ENCODE data around the gene HTATSF1. TPM values are rescaled to one million over a fixed set of nuclear protein-coding genes. Genes with fewer than 3 reads are reported as not detected.

The HTATSF1 gene
- polyA plus RNA-seq, 1 donor (not counting 4 experiments of a cell fraction or from before 2014, with no cell fraction given): 3.1 TPM

DNA sequence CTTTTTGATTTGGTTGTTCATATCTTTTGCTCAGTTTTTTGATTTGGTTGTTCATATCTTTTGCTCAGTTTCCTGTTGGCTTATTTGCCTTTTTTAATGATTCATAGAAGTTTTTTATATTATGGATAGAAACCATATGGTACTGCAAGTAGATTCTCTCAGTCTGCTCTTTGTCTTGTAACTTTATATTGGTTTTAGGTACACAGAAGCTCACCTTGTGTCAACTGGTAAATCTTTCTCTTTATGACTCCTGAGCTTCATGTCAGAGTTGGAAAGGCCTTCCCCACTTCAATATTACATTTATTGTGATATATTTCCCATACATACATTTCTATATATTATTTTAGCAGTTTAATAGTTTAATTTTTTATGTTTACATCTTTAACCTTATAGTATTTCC, 26.4 kb downstream of the HTATSF1 start:
- DNase-seq (ENCODE audit: low read depth, low spot score): no peak
- no peaks in the 10 kb centered on the region for H4K20me1 ChIP-seq (ENCODE audit: control insufficient read depth, extremely low read depth, insufficient read depth, low read length)
- no peak overlapping the region for H3K9ac ChIP-seq (ENCODE audit: control insufficient read depth, extremely low read depth, insufficient read depth, low read length)
- H3K9me3 ChIP-seq (ENCODE audit: control insufficient read depth, low read depth, low read length): no peaks in the 10 kb centered on the region
- no peaks in the 10 kb centered on the region for H3K79me2 ChIP-seq (ENCODE audit: control insufficient read depth, insufficient read depth, low read length)
- no peak overlapping the region for H2AFZ ChIP-seq (ENCODE audit: control insufficient read depth, low read length)
- no peaks in the 10 kb centered on the region for H3K36me3 ChIP-seq (ENCODE audit: control insufficient read depth in 2 of 2, extremely low read depth in 1 of 2, insufficient read depth in 2 of 2, low read length in 2 of 2)
- no peak overlapping the region for H3K4me3 ChIP-seq (ENCODE audit: control insufficient read depth in 2 of 3, extremely low read depth in 1 of 3, insufficient read depth in 2 of 3, low read depth in 1 of 3, low read length in 3 of 3)
- FAIRE-seq: no peak
- no peak overlapping the region for H3K27ac ChIP-seq (ENCODE audit: control insufficient read depth, insufficient read depth, low read length)
- no peaks in the 10 kb centered on the region for H3K27me3 ChIP-seq (ENCODE audit: control insufficient read depth, extremely low read depth, insufficient read depth, low read length)
- peaks cover 3% of the 10 kb centered on the region for H3K4me1 ChIP-seq (ENCODE audit: control insufficient read depth, extremely low read depth, insufficient read depth, low read length)
- dilution Hi-C loops (cut with MboI; ENCODE audit: extremely low pct_ligation_motif_present, low sequenced_read_pairs): no loop called here
- TF ChIP-seq EZH2 (IDR thresholded peaks at IDR 0.05; ENCODE audit: low read length): no peak
- TF ChIP-seq, protein P1, sequence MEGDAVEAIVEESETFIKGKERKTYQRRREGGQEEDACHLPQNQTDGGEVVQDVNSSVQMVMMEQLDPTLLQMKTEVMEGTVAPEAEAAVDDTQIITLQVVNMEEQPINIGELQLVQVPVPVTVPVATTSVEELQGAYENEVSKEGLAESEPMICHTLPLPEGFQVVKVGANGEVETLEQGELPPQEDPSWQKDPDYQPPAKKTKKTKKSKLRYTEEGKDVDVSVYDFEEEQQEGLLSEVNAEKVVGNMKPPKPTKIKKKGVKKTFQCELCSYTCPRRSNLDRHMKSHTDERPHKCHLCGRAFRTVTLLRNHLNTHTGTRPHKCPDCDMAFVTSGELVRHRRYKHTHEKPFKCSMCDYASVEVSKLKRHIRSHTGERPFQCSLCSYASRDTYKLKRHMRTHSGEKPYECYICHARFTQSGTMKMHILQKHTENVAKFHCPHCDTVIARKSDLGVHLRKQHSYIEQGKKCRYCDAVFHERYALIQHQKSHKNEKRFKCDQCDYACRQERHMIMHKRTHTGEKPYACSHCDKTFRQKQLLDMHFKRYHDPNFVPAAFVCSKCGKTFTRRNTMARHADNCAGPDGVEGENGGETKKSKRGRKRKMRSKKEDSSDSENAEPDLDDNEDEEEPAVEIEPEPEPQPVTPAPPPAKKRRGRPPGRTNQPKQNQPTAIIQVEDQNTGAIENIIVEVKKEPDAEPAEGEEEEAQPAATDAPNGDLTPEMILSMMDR (optimal IDR thresholded peaks at IDR 0.05 in 1 of 3, IDR thresholded peaks at IDR 0.05 in 1 of 3, conservative IDR thresholded peaks at IDR 0.05 in 1 of 3; ENCODE audit: extremely low read depth in 1 of 3, insufficient read depth in 2 of 3, low read length in 3 of 3): no peak
- no peak overlapping the region for H3K4me2 ChIP-seq (ENCODE audit: control insufficient read depth, extremely low read depth, insufficient read depth, low read depth, low read length)
- H3K9me1 ChIP-seq (ENCODE audit: control insufficient read depth, extremely low read depth, insufficient read depth, low read length): no peaks in the 10 kb centered on the region

DNA sequence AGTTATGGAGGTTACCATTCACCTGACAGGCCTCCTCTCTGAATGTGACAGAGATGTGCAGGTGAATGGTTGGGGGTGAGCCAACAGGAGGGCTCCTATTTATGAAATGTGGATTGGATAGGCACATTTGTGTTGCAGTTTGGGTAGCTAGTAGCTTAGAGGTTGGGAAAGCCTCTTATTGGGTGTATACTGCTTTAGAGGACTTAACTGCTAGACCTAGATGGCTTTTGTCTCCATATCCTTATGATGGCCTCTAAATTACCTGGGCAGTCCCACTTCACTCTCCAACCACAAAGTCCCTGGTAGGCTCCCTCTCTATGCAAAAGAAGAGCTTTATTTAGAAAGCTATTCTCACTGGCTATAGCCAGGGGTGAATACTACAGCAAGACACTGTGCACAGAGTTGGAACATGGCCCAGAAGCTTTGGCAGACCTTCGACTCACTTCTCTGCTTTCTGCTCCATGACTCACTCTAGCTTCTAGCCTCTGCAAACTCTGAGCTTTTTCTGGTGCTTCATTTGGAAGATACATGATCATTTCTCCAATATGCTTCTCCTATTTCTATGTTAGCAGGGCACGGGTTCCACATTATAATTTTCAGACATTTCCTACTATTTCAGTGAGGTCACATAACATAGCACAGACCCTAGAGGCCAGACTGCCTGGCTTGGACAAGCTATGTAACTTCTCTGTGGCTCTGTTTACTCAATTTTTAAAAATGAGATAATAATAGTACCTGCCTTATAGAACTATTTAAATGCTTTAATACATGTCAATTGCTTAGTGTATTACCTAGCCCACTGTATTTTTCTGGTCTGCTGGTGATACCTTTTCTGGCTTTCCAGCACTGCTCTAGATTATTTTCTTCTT, 28.6 kb downstream of the HTATSF1 start:
- no peaks in the 10 kb centered on the region for H3K79me2 ChIP-seq (ENCODE audit: control insufficient read depth, insufficient read depth, low read length)
- H3K4me1 ChIP-seq (ENCODE audit: control insufficient read depth, extremely low read depth, insufficient read depth, low read length): peaks cover 3% of the 10 kb centered on the region
- no peak overlapping the region for H3K9ac ChIP-seq (ENCODE audit: control insufficient read depth, extremely low read depth, insufficient read depth, low read length)
- H3K27ac ChIP-seq (ENCODE audit: control insufficient read depth, insufficient read depth, low read length): no peak overlapping the region
- H3K36me3 ChIP-seq (ENCODE audit: control insufficient read depth in 2 of 2, extremely low read depth in 1 of 2, insufficient read depth in 2 of 2, low read length in 2 of 2): no peaks in the 10 kb centered on the region
- TF ChIP-seq, protein P1 (optimal IDR thresholded peaks at IDR 0.05 in 1 of 3, IDR thresholded peaks at IDR 0.05 in 1 of 3, conservative IDR thresholded peaks at IDR 0.05 in 1 of 3; ENCODE audit: extremely low read depth in 1 of 3, insufficient read depth in 2 of 3, low read length in 3 of 3): no peak
- no peak for TF ChIP-seq EZH2 (IDR thresholded peaks at IDR 0.05; ENCODE audit: low read length)
- H4K20me1 ChIP-seq (ENCODE audit: control insufficient read depth, extremely low read depth, insufficient read depth, low read length): no peaks in the 10 kb centered on the region
- no peak overlapping the region for H3K4me2 ChIP-seq (ENCODE audit: control insufficient read depth, extremely low read depth, insufficient read depth, low read depth, low read length)
- H3K9me1 ChIP-seq (ENCODE audit: control insufficient read depth, extremely low read depth, insufficient read depth, low read length): no peaks in the 10 kb centered on the region
- DNase-seq (ENCODE audit: low read depth, low spot score) (no peak), FAIRE-seq (peak; percentile 23)
- H2AFZ ChIP-seq (ENCODE audit: control insufficient read depth, low read length): no peak overlapping the region
- no peak overlapping the region for H3K4me3 ChIP-seq (ENCODE audit: control insufficient read depth in 2 of 3, extremely low read depth in 1 of 3, insufficient read depth in 2 of 3, low read depth in 1 of 3, low read length in 3 of 3)
- H3K9me3 ChIP-seq (ENCODE audit: control insufficient read depth, low read depth, low read length): no peaks in the 10 kb centered on the region
- no peaks in the 10 kb centered on the region for H3K27me3 ChIP-seq (ENCODE audit: control insufficient read depth, extremely low read depth, insufficient read depth, low read length)
- dilution Hi-C loops (cut with MboI; ENCODE audit: extremely low pct_ligation_motif_present, low sequenced_read_pairs): no loop called here
